Measurements from ENCODE around the gene TNRC18.
"Not testable (repeated sequence)": the region's sequence is repeated elsewhere in the genome, so short reads cannot be mapped to it uniquely, and the experiment has no call there.

Gene TNRC18

DNA sequence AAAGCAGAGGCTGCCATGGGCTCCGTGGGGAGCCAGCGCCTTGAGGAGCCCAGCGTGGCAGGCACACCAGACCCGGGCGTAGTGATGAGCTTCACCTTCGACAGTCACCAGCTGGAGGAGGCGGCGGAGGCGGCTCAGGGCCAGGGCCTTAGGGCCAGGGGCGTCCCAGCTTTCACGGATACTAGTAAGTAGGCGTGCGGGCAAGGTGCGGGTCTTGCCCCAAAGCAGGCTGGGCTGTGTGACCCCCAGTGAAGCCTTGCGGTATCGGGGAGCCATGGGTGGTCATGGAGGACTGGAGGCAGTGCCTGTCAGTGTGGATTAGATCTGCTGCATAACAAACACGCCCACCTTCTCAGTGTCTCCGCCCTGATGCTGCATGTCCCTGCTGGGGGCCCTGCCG, 135.8 kb downstream of the TNRC18 start:
- no peak for DNase-seq

DNA sequence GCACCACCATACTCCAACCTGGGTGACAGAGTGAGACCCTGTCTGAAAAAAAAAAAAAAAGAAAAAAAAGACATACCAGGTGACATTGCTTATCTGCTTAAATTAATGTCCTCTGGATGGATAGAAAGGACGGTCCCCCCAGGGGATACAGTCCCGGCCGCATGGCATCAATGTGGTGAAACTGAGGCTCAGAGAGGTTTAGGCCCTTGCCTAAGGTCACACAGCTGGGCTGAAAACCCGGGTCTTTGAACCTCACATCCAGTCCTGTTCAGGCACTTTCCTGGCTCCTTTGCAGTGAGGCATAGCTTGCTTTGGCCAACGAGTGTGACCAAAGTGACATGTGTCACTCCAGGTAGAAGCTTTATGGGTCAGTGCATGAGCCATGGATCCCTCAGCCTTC, 136.3 kb downstream of the TNRC18 start:
- DNase-seq = not testable (repeated sequence)

DNA sequence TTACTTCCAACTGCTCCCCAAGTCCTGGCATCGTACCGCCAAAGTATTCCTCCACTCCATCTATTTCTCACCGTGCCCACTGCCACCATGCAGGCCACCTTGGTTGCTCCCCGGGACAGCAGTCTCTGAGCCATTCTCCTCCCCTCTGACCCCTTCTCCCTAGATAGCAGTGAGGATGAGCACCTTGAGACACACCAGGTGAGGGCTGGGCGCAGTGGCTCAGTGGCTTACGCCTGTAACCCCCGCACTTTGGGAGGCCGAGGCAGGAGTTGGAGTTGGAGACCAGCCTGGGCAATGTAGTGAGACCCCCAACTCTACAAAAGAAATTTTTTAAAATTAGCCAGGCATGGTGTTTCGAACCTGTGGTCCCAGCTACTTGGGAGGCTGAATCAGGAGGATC, 136.7 kb downstream of the TNRC18 start:
- no peak for DNase-seq

DNA sequence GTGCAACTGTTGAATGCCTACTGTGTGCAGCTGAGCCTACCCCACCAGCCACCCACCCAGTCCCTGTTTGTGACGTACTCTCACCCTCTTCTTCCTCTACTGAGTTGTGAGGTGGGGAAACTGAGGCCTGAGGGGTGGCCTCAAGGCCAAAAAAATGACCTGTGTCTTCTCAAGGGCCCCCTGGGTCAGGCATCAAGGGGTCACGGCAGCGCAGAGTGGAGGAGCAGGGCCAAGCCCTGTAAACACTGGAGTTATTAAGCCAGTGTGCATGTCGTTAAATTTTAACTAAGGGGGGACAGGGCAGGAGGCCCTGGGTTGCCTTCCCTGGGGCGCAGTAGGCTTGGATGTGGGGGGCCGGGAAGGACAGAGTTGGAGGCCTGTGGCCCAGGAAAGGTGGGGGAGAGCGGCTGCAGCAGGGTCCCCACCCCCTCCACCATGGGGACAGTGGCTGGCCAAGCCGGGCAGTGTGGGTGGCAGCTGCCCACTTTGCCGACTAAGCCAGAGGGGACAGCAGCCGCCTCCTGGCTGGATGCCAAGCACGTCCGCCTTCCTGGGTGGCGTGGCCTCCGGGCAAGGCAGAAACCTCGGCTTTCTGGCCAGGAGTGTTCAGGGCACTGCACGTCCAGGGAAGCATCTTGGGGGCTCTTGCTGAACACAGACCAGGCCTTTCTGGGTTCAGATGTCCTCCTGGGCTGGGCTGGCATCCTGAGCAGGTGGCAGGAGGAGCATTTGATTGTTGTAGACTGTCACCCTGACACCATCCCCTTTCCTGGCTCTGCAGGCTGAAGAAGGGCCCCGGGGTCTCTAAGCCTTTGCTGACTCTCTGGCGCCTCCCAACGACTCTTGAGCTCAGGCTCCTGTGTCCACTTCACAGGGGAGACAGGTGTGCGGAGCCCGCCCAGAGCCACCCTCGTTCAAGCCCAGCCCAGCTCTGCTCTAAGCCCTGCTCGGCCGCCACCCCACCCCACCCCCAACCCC, 139.0 kb downstream of the TNRC18 start:
- DNase-seq = peak; percentile 80

DNA sequence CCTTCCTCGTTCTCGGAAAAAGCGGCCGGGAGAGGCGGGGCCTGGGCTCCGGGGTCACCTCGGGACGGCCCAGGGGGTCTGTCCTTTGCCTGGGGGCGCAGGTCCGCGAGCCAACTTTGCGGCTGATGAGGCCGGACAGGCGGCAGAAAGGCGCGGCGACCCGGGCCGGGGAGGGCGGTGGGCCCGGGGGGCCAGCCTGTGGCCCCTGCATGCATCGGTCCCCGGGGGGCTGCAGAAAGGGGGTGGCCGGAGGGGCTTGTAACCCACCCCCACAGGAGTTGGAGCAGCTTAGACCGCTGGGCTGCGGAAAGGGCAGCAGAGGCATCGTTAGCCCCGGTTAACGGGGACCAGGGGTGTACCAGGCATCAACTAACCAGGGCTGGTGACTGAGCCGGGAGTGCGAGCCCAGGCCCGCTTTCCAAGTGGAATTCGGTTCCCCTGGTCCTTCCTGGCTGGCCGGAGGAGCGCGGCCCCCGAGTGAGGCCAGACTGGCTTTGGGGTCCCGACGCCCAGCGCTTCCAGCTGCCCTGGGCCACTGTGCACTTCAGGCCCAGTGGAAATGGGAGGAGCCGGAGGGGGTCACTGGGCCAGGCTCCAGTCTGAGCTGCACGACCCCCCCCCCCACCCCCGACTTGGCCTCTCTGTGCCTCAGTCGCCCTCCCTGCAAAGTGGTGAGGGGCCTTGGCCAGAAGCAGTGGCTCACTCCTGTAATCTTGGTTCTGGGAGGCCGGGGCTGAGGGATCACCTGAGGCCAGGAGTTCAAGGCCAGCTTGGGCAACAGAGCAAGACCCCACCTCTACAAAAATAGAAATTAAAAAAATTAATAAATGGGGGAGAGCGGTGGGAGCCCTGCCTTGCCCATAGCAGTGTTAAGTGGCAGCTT, 140.0 kb downstream of the TNRC18 start:
- DNase-seq = peak; percentile 62

DNA sequence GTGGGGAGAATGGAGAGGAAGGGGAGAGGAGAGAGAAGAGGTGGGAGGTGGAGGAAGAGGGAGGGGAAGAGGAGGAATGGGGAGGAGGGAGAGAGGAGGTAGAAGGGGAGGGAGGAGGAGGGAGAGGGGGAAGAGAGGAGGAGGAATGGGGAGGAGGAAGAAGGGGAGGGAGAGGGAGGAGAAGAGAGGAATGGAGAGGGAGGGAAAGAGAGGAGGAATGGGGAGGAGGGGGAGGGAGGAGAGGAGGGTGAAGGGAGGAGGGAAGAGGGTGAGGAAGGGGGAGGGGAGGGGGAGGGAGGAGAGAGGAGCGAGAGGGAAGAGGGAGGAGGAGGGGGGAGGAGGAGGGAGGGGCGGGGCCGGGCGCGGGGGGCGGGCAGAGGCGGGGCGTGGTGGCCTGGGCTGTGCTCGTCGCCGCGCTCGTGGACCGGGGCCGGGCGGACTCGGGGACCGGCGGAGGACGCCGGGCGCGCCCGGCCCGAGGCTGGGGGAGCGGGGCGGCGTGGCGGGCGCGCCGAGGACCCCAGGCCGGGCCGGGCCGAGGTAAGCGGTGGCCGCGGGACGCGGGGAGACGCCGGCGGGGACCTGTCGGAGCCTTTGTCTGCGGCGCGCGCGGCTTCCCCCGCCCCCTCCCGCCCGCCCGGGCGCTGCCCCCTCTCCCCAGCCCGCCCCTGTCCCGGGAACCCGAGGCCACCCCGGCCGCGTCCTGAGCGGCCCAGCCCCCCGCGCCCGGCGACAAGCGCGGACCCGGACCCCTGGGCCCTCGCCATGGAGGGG, 140.9 kb downstream of the TNRC18 start, which contains the start of gene SLC29A4:
Gene SLC29A4 (plus strand): TSS at position 401 of the 774 bp plus-strand sequence. CDS start 4,874 bp downstream, outside the sequence.
- no peak for DNase-seq

DNA sequence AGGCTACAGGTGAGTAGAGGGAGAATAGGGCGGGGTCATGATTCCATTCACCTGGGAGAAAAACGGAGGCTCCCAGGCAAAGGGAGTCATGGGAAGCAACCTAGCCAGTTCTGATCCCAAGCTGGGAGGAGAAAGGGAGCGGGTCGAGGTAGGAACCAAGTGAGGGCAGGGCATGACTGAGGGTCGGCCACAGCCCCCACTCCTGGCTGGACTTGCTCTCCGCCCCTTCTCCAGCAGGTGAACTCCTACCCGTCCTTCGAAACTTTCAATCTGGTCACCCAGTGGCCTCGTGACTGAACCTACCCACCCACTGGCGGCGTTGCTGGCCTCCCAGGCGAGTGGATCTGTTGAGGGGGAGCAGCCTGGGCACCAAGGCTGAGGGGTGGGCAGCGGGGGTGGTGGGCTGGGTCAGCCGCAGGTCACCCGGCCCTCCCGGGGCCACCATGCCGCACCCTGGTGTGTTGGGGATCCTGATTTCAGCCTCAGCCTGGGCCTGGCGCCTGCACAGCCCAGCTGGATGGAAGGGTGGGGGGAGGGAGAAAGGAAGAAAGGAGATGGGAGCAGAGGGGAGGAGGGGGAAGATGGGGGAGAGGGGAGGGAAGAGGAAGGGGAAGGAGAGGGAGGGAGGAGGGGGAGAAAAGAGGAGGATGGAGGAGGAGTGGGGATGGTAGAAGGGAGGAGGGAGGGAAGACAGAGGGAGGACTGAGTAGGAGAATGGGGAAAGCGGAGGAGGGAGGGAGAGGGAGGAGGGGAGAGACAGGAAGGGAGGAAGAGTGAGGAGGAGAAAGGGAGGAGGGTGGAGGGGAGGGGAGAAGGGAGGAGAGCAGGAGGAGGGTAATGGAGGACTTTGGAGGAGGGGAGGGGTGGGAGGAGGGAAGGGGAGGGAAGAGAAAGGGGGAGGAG, 141.8 kb downstream of the TNRC18 start:
- DNase-seq = not testable (repeated sequence)

DNA sequence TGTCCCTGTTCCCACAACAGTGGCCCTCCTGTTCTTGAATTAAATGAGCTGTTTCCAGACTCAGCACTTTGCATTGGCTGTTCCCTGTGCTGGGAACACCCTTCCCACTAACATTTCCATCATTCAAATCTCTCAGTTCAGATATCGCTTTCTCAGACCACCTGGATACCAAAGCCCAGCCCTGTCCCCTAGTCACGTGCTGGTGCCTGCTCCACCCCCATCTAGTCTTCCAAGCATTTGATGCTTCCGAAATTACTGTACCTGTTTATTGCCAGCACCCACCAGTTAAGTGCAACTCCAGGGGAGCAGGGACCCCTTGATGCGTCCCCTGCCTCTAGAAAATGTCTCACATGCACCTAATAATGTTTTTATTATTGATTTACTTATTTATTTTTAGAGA, 143.9 kb downstream of the TNRC18 start:
- DNase-seq = no peak

DNA sequence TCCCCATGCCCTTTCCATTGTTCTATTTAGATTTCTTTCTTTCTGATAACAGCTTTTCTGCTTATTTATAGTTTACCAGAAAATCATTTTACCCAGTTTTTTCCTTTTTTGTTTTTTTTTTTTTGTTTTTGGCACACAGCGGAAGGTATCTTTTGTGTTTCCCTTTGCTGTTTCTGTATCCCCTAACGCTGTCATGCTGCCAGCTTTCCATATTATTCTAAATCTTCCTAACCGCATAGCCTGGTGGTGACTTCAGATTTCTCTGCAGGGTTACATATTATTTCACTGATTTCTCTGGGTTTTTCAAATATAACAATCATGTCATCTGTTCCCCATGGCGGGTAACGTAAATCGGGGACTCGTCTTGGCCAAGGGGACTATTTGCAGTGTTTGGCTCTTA, 144.9 kb downstream of the TNRC18 start:
- DNase-seq = no peak

DNA sequence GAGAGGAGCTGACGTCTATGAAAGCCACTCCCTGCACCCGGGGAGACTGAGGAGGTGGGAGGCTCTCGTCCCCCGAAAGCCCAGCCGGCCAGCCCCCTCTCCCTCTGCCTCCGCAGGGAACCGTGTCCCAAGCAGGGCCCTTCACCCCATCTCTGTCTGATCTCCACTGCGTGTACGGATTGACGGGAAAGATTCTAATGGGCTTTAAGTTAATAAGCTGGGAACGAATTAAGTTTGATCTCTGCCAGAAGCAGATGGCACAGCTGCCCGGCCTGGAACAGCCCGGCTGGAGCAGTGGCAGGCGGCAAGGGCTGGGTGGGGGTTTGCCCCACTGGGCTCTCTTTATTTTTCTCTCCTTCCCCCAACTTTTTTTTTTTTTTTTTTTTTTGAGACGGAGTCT, 147.0 kb downstream of the TNRC18 start:
- no peak for DNase-seq

DNA sequence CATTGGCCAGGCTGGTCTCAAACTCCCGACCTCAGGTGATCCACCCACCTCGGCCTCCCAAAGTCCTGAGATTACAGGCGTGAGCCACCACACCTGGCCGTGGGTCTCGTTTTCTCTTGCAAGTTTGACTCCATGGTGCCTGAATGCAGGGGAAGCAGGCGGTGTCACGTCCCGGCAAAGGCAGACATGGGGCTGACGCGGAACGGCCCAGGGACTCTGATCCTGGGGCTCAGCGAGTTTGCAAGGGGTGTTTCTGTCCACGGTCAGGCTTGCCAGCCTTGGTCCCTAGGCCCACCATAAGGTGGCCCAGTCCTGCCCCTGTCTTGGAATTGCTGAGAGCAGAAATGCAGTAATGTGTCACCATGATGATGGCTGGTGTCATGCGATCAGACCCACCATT, 147.5 kb downstream of the TNRC18 start:
- DNase-seq = not testable (repeated sequence)

DNA sequence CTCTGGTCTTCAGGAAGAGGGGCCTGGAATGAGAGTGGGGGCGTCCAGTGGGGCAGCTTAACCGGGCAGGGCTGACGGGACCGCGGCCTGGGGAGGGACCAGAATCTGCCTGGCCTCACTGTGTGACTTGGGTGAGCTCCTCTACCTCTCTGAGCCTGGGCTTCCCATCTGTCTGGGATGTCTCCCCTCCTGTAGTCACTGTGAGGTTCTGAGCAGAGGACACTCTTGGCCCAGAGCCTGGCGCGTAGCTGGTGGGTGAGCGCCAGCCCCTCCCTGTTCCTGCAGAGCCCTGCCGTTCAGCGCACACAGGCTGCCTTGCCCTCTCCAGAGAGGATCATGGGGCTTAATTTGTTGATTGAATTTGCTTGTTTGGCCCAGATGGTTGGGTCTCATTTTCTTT, 148.1 kb downstream of the TNRC18 start:
- not testable (repeated sequence) for DNase-seq

DNA sequence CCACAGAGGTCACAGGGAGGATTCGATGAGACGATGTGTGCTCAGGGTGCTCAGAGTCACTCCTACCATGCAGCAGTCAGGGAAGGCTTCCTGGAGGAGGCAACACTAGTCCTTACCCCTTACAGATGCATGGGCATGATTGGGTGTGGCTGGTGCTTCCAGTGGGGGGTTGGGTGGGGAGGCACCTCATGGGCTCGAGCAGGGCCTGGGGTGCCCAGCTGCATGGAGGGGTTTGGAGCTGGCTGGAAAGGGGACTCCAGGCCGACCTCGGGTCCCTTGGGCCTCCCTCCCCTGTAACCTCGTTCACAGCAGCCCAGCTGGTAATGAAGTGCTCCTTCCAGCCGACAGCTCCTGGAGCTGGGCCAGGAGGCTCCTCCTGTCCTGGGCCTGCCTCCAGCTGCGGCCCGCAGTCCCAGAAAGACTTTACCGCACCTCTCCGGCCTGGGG, 148.6 kb downstream of the TNRC18 start:
- not testable (repeated sequence) for DNase-seq

DNA sequence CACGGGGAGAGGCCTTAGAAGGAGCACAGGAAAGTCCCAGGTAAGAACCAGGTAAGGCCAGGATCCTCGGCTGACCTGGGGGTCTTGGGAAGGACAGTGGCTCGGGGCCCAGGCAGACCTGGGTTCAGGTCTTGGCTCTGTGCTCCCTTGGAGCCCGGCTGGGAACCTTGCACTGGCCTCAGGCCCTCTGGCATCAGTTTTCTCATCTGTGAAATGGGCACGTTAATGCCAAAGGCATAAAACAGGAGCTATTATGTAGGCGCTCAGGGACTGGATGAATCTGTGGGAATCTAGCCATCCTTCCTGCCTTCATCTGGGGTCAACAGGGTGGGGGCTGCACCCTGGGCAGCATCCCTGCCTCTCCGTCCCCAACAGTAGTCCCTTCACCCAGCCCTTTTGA, 149.2 kb downstream of the TNRC18 start:
- DNase-seq = no peak

DNA sequence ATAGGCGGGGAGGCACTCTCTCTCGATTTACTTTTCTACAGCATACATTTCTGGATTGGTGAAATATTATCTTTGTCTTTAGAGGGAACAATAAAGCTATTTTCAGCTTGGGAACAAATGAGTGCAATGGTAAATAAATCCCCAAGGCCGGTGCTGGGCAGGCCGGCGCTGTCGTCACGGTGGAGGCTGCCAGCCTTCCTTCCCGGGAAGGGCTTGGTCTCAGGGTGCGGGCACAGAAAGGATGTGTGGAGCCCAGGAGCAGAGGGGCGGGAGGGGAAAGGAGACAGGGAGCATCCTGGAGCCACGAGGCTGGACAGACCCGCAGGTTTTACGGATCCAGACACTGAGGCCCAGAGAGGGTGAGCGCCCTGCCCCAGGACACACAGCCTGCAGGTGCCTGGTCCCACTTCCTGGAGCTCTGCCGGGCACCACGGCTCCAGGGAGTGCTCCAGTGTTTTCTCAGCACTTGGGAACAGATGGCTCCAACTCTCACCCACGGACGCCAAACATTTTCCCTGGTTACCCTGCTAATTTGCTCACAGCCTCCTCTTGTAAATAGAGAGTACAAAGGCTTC, 149.7 kb downstream of the TNRC18 start:
- DNase-seq = not testable (repeated sequence)

DNA sequence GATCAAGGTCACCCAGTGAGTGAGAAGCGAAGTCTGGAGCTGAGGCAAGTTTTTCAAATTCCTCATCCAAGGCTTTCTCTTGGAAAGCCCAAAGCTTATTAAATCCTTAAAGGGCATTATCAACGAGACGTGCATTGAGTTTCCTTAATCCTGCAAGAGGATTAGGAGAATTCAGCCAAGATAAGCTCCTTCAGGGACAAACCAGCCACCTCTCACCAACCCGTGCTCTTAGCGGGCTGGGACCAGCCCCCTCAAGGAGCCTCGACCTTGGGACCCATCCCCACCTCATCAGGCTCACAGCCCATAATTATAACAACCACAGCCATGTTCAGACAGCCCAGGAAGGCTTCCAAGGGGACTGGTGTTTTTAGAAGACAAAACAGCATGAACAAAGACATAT, 152.8 kb downstream of the TNRC18 start:
- no peak for DNase-seq

DNA sequence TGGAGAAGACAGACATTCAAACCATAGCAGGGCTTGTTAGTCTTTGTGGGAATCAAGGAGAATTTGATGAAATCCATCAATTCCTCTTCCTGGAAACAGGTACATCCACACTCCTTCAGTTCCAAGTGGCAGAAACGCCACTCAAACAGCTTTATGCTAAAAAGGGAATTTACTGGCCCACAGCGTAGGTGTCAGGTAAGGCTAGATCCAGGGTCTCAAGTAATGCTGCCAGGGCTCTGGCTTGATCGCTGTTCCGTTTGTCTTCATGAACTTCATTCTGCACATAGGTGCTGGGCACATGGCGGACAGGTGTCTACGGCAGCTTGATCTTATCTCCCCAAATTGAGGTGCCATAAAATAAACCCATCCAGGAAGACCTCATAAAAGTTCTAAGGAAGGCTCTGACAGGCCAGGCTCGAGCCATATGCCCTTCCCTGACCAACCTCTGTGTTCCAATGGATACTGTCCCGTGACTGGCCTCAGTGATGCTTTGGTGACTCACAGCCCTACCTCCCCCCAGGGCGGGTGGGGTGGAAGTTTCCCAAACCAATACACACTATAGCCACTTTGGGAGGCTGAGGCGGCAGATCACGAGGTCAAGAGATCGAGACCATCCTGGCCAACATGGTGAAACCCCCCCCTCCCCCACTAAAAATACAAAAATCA, 153.5 kb downstream of the TNRC18 start:
- DNase-seq = not testable (repeated sequence)

DNA sequence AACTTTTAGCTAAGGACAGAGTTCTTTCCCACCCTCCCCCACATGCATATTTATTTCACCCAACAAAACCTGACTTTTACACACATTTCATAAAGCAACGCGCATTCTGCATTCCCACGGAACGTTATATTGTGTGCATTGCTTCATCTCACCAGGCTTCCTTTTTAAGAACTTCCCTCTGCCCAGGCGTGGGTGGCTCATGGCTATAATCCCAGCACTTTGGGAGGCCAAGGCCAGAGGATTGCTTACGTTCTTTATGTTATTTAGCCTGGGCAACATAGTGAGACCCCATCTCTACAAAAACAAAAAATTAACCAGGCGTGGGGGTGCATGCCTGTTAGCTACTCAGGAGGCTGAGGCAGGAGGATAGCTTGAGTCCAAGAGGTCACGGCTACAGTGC, 155.8 kb downstream of the TNRC18 start:
- DNase-seq = not testable (repeated sequence)

DNA sequence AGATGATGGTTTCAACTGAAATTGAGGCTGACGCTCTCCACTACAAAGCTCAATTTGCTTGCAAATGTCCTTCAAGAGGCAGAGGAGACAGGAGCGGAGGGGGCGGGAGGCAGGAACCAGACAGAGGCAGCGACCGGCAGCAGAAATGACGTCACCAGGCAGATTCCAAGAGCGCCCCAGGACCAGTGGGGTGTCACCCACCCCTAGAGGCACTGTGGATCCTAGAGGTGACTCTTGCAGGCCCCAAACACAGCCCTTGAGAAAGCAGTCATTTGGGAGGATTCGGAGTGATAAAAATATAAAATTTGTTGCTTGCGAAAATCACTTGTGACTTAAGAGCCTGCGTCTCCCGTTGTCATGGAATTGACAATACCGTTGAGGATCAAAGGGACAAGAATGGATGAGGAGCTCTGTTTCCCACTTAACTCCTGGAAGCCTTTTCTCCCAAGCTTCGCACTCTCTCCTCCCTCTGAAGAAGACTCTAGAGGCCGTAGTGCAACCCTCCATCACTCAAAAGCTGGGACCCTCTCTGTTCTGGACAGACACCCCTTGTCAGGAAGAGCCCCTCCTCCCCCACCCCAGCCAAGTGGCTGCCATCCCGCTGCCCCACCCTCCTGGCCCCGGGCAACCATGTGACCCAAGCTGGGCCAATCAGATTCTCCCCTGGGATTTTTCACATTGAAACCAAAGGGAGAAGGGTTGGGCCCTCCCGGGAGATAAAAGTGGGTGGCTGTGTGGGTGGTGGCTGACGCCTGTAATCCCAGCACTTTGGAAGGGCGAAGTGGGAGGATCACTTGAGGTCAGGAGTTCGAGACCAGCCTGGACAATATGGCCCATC, 157.2 kb downstream of the TNRC18 start:
- peak; percentile 87 for DNase-seq
